Measurements from ENCODE around the gene SLF1. TPM values are rescaled to one million over a fixed set of nuclear protein-coding genes. Genes with fewer than 3 reads are reported as not detected.

SLF1 gene
- 8.7 to 10.1 TPM (median 9.3 TPM) in 5 replicates for total RNA-seq (2022; extraction: Qiagen RNA extraction)

GRCh38 chr5:94618493-94619328 is at the start of gene SLF1, which contains the start of gene KIAA0825:
Gene SLF1 (plus strand): TSS chr5:94618669. CDS start chr5:94628811, 10,142 bp downstream.
Gene KIAA0825 (minus strand): TSS chr5:94618604. CDS start chr5:94537126, 81,478 bp downstream.

Other genes starting within 250 kb of the SLF1 start
- gene KIAA0825, start 65 bp upstream of the SLF1 start, total RNA-seq (2022; extraction: Qiagen RNA extraction), result 0.39 to 0.55 TPM (median 0.46 TPM) in 5 replicates

Data from A549 treated with Hydrocortisone at 1 μM for 4 hours (cell line).